ENCODE data around the gene VAMP1.

VAMP1 gene

GRCh38 chr12:6423267-6424007 is 47.0 kb downstream of the VAMP1 start:
- peak; percentile 95 for DNase-seq

DNA sequence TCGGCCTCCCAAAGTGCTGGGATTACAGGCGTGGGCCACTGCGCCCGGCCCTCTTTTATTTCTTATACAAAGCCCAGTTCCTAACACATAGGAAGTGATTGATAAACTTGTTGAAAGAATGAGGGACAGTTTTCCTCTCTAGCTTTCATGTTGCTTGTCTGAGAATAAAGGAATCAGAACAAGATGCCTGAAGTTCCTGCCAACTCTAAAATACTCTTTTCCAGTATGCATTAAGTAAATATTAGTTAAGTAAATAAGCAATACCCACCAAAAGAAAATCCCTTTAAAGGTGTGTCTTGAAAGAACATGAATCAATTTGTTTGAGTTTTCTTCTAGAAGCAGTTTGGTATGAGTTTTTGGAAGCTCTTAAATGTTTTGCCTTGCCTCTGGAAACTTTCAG is 50.1 kb downstream of the VAMP1 start:
- DNase-seq, result no peak

- DNase-seq, result no peak
Observed at GRCh38 chr12:6418796-6419195, 51.7 kb downstream of the VAMP1 start.

DNA sequence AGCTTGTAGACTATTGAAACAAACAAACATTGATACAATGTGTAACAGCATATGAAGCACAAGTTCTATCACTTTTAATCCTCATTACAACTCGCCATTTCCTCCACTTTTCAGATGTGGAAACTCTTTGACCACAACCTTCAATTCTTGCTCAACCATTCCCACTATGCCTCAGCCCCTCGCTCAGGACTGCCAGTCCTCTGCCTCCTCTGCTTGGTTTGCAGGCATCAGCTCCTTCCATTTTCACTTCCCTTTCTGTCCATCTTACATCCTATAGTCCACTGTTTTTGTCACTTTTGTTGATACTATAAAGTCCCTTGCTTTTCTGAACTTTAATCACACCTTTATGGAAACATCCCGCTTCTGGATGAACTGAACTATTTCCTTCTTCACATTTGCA is 53.9 kb downstream of the VAMP1 start:
- no peak for DNase-seq

All from NCI-H146 (cell line).